Epithelial cell of proximal tubule (primary cell): ENCODE results near the gene PEG3. TPM values are rescaled to one million over a fixed set of nuclear protein-coding genes. Genes with fewer than 3 reads are reported as not detected.

Source experiments
- DNase-seq: peaks from one replicate; pipeline ENCODE4 v3.0.0-alpha.2; 2011; ENCODE audit warnings: low read depth
- H3K4me3 ChIP-seq: 2 replicates; pipeline ENCODE4 v1.5.1; 2011; ENCODE audit warnings: low read depth, mild to moderate bottlenecking, low read length
- CTCF ChIP-seq: conservative IDR thresholded peaks from 2 replicates; pipeline ENCODE4 v1.5.1; 2012; ENCODE audit warnings: low read depth, mild to moderate bottlenecking, low read length
- total RNA-seq: library from RNA; depleted of rRNA; stranded (reverse); fragments of >200 nt; gene quantifications from 2 replicates; pipeline ENCODE4 v1.2.3, GENCODE V29; 2015

PEG3 gene
- total RNA-seq, 1 donor from 2014 or later, result 2.8 TPM

- H3K4me3 ChIP-seq, result no peak overlapping the region
- no peak for DNase-seq
- TF ChIP-seq CTCF, result no peak
These were observed 17.8 kb downstream of the PEG3 start for GRCh38 chr19:56822755-56823154.

- no peak overlapping the region for H3K4me3 ChIP-seq
- no peak for TF ChIP-seq CTCF
- DNase-seq, result no peak
These were observed 18.9 kb downstream of the PEG3 start for GRCh38 chr19:56821675-56822074.

DNA sequence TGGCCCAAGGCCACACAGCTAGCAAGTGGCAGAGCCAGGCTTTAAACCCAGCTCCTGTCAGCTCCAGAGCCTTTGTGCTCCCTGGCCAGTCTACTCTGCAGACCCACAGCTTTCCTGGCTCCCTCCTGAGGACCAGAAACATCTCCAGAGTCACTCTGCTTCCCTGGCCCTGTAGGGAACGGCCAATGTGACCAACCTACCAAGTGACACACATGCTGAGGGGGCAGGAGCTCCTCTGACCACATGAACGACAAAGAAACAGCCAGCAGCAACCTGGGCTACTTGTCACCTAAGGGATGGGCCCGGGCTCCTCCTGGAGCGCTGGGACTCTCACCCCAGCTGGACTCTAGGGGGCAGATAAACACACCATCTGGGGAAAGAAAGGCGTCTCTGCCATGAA is 19.3 kb downstream of the PEG3 start:
- no peak overlapping the region for H3K4me3 ChIP-seq
- no peak for DNase-seq
- TF ChIP-seq CTCF, result no peak

- no peak for TF ChIP-seq CTCF
- no peak for DNase-seq
- H3K4me3 ChIP-seq, result no peak overlapping the region
These were observed 21.4 kb downstream of the PEG3 start for GRCh38 chr19:56819166-56819565.

GRCh38 chr19:56814656-56815055 is 25.9 kb downstream of the PEG3 start:
- H3K4me3 ChIP-seq, result no peak overlapping the region
- no peak for TF ChIP-seq CTCF
- no peak for DNase-seq

DNA sequence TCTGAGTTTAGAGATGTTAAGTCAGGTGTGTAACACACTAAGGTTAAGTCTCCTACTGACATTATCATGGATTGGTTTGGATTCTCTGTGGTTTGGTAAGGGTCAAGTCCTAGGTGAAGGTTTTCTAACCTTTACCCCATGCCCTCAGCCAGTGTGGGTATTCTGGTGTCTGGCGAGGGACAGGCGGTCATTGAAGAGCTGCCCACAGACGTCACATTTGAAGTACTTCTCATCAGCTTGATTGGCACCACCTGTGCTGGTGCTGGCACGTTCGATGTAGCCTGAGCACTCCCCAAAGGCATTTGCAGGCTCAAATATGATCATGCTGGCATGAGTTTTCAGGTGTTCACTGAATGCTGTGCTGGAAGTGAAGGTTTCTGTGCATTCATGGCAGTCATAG is 27.0 kb downstream of the PEG3 start:
- no peak overlapping the region for H3K4me3 ChIP-seq
- DNase-seq, result no peak
- TF ChIP-seq CTCF, result no peak

- no peak for TF ChIP-seq CTCF
- H3K4me3 ChIP-seq, result no peak overlapping the region
- no peak for DNase-seq
These were observed 29.0 kb downstream of the PEG3 start for GRCh38 chr19:56811480-56811879.
